Activated T-cell treated with anti-CD3 and anti-CD28 coated beads for 48 hours (primary cell): ENCODE data around the gene ZFAND3.

Experiments used
- DNase-seq: peaks from one replicate; pipeline ENCODE4 v3.0.0-alpha.2; 2020; ENCODE audit warnings: low read depth

ZFAND3 gene

GRCh38 chr6:38134704-38135088 lies 315.2 kb downstream of the ZFAND3 start:
- no peak for DNase-seq

GRCh38 chr6:38136547-38136946 lies 317.0 kb downstream of the ZFAND3 start:
- DNase-seq = no peak

- DNase-seq = no peak
Measured at GRCh38 chr6:38137608-38138265, 318.2 kb downstream of the ZFAND3 start.

- DNase-seq = no peak
Measured at GRCh38 chr6:38138374-38138773, 318.8 kb downstream of the ZFAND3 start.

GRCh38 chr6:38141085-38141484 lies 321.6 kb downstream of the ZFAND3 start:
- DNase-seq = no peak

- no peak for DNase-seq
Measured at GRCh38 chr6:38141716-38142115, 322.2 kb downstream of the ZFAND3 start.

GRCh38 chr6:38142178-38142902 lies 322.8 kb downstream of the ZFAND3 start:
- no peak for DNase-seq

- no peak for DNase-seq
Measured at GRCh38 chr6:38143191-38144150, 323.9 kb downstream of the ZFAND3 start.

GRCh38 chr6:38144365-38144945 lies 324.9 kb downstream of the ZFAND3 start:
- no peak for DNase-seq

GRCh38 chr6:38146021-38146733 lies 326.6 kb downstream of the ZFAND3 start:
- DNase-seq = no peak

GRCh38 chr6:38146734-38147027 lies 327.2 kb downstream of the ZFAND3 start:
- no peak for DNase-seq

GRCh38 chr6:38148606-38149005 lies 329.1 kb downstream of the ZFAND3 start:
- no peak for DNase-seq

GRCh38 chr6:38149531-38149930 lies 330.0 kb downstream of the ZFAND3 start:
- no peak for DNase-seq

GRCh38 chr6:38150021-38150420 lies 330.5 kb downstream of the ZFAND3 start:
- no peak for DNase-seq

- no peak for DNase-seq
Measured at GRCh38 chr6:38150681-38151296, 331.3 kb downstream of the ZFAND3 start.

- DNase-seq = no peak
Measured at GRCh38 chr6:38151580-38152500, 332.3 kb downstream of the ZFAND3 start.

- DNase-seq = no peak
Measured at GRCh38 chr6:38152620-38153019, 333.1 kb downstream of the ZFAND3 start.

- no peak for DNase-seq
Measured at GRCh38 chr6:38153076-38153797, 333.7 kb downstream of the ZFAND3 start.

- no peak for DNase-seq
Measured at GRCh38 chr6:38153798-38154345, 334.3 kb downstream of the ZFAND3 start.
